T-helper 22 cell (primary cell): ENCODE data around the gene CFAP74.
"Not testable (repeated sequence)": the region's sequence is repeated elsewhere in the genome, so short reads cannot be mapped to it uniquely, and the experiment has no call there.

Source experiments
- DNase-seq: peaks from one replicate; pipeline ENCODE4 v3.0.0-alpha.2; 2020; ENCODE audit warnings: low read depth

CFAP74 gene

DNA sequence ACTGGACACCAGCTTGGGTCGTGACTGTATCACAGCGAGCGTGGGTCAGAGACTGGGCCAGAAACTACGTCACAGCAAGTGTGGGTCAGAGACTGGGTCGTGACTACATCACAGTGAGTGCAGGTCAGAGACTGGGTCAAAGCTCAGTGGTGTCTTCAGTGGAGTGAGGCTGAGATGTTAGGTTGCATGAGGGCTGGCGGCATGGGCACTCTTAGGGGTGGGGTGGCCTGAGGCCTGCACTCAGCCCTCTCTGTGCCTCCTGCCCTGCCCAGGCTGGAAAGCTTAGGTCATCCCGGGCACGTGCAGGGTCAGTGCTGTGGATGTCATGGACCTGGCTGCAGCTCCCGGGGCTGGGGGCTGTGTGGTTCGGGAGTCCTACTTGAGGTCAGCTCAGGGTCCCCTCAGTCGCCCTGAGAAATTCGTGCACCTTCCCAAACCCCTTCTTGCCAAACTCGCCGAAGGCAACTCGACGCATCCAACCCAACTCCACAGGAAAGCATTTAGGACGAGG is 19.0 kb downstream of the CFAP74 start:
- no peak for DNase-seq

DNA sequence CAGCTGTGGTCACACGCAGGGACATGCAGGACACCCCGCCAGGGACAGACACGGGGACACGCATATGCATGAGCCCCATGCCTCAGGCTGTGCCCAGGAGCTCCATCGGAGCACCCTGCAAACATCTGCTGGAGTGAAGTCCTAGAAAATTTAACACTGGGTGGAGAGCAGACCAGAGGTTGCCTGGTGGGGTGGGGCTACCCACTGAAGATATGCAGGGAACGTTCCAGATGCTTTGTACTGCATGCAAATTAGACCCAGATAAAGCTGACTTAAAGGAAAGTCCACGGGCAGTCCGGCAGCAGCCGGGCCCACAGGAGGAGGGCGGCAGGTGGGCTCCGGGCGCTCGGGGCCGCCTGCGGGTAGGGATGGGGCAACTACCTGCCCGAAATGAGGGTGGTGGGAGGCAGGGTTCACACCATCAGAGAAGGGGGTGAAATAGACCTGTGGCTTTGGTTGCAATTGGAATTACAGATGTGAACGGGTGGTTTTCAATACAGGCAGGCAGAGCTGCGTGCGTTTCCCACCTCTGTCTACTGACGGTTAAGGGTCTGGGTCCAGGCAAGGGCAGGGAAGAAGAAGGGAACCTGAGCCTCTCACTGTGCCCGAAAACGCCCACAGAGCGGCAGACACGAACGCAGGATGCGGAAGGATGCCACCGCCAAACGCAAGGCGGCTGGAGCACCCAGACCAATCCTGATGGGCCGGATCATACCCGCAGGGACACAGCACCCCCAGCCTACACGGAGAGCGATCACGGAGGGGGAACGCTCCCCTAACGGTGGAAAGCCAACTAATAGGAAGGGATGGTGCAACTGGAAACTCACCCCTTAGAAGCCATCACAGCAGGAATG is 21.0 kb downstream of the CFAP74 start:
- no peak for DNase-seq

DNA sequence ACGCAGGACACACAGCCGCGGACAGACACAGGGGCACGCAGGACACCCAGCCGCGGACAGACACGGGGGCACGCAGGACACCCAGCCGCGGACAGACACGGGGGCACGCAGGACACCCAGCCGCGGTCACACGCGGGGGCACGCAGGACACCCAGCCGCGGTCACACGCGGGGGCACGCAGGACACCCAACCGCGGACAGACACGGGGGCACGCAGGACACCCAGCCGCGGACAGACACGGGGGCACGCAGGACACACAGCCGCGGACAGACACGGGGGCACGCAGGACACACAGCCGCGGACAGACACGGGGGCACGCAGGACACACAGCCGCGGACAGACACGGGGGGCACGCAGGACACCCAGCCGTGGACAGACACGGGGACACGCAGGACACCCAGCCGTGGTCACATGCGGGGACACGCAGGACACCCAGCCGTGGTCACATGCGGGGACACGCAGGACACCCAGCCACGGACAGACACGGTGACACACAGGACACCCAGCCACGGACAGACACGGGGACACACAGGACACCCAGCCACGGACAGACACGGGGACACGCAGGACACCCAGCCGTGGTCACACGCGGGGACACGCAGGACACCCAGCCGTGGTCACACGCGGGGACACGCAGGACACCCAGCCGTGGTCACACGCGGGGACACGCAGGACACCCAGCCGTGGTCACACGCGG is 21.8 kb downstream of the CFAP74 start:
- DNase-seq = not testable (repeated sequence)

DNA sequence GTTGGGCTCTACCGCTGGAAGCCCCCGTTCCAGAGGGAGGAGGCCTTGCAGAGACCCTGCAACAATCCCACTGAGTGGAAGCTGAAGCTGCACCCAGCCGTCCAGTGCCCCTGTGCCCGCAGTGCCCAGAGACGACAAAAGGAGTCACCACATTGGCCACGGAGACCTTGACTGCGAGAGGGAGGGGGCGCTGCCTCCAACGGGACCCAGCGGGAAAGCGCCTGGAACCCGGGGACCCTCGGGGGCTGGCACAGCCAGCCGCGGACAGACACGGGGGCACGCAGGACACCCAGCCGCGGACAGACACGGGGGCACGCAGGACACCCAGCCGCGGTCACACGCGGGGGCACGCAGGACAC is 22.5 kb downstream of the CFAP74 start:
- DNase-seq = no peak

DNA sequence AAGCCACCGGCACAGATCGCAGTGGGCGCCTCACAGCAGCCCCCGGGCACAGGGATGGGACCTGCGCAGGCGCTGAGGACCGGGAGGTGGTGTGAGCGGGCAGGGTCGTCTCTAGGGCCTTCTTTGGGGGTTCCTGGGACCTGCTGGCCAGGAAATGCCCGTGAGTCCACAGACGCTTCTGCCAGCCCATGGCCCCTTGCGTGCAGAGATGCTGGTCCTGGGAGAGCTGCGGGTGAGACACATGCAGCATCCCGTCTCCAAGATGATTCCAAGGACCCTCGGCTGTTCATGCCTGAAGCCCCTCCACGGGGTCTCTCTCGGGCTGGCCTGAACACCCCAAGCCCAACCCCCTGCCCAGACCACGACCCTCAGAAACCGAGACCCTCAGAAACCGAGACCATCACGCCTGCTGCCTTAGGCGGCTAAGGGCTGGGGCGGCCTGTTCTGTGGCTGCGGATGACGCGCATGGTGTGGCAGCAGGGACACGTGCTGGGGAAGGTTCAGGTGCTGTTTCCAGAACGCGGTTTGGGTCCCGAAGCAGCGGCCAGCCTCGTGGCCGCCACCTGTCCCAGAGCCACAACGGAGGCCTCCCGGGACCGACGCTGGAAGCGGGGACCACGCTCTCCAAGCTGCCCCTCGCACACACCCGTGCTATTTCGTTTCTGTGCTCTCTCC is 23.0 kb downstream of the CFAP74 start:
- DNase-seq = no peak

DNA sequence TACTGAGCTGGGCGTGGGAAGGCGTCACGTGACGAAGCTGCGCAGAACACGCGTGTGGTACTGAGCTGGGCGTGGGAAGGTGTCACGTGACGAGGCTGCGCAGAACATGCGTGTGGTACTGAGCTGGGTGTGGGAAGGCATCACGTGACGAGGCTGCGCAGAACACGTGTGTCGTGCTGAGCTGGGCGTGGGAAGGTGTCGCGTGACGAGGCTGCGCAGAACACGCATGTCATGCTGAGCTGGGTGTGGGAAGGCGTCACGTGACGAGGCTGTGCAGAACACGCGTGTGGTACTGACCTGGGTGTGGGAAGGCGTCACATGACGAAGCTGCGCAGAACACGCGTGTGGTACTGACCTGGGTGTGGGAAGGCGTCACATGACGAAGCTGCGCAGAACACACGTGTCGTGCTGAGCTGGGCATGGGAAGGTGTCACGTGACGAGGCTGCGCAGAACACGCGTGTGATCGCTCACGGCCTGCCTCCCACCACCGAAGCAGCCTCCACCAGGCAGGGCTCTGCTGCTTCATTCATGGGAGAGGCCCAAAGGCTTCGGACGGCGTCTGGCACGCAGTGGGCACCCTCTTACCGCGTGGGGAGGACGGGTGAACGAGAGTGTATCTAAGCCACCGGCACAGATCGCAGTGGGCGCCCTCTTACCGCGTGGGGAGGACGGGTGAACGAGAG is 24.0 kb downstream of the CFAP74 start:
- DNase-seq = no peak

DNA sequence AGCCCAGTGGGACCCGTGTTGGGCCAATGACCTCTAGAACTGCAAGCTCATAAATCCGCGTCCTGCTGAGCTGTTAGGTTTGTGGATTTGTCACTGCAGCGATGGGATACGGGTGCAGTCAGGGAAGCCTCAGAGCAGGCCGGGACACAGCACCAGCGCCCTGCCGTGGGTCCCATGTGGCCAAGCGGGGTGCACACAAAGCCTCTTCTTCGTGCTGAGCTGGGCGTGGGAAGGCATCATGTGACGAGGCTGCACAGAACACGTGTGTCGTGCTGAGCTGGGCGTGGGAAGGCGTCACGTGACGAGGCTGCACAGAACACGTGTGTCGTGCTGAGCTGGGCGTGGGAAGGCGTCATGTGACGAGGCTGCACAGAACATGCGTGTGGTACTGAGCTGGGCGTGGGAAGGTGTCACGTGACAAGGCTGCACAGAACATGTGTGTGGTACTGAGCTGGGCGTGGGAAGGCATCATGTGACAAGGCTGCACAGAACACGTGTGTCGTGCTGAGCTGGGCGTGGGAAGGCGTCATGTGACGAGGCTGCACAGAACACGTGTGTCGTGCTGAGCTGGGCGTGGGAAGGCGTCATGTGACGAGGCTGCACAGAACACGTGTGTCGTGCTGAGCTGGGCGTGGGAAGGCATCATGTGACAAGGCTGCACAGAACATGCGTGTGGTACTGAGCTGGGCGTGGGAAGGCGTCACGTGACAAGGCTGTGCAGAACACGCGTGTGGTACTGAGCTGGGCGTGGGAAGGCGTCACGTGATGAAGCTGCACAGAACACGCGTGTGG is 24.7 kb downstream of the CFAP74 start:
- DNase-seq = not testable (repeated sequence)

DNA sequence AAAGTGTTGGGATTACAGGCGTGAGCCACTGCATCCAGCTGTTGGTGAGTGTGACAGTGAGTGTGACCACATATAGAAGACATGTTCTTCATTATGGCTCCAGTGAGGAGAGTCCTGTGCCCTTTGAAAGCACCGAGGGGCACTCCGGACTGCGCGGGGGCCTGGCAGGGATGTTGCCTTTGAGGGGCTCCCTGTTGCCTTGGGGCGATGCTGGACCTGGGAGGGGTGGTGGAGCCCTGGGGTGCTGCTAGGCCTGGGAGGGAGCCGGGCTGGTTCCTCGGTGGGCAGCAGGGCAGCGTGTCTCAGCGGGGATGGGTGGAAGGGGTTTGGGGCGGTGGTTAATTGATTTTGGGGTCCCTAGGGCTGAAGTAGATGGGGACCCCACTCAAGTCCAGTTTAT is 25.5 kb downstream of the CFAP74 start:
- DNase-seq = no peak

DNA sequence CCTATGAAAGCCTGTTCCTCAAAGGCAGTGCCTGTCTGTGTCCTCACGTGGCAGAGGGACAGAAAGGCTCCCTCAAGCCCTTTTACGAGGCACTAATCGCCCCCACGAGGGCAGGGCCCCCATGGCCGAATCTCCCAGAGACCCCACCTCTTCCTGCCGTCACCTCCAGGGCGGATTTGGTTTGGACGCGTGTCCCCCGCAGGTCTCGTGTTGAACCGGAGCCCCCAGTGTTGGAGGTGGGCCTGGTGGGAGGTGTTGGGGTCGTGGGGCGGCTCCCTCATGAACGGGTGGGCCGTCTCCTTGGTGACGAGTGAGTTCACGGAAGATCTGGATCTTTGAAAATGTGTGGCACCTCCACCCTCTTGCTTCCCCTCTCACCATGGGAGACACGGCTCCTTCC is 27.6 kb downstream of the CFAP74 start:
- DNase-seq = no peak

DNA sequence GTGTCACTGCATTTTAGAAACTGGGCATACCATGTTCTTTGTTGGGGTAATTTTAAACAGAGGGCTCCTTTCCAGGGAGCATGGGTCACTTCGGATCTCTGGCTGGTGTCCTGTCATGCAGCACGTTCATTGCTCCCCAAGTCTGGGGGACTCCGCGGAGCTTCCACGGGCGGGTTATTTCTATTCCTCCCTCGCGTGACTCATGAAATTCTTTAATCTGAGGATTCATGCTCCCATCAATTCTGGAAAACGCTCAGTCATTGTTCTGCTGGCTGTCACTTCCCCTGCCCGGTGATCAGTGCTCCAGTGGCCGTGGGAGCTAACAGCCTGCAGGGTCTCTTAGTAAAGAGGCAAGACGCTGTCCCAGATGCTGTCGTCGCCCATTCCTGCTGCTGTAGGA is 28.1 kb downstream of the CFAP74 start:
- DNase-seq = no peak

DNA sequence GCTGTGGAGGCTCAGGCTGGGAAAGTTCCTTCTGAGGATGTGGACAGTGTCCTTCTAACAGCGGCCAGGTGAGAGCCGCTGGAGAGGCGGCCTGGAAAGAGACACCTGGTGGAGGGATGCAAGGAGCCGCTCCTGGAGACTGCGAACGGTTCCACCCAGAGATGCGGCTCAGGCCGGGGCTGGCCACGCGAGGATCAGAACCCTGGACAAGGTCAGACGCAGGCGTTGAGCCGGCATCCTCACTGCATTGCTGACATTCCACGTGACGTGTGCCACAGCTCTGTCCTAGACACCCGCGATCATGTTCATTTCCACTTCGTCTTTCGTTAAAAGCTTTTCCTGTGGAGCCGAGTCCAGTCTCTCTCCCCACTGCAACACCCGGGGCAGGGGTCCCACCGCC is 28.8 kb downstream of the CFAP74 start:
- no peak for DNase-seq

DNA sequence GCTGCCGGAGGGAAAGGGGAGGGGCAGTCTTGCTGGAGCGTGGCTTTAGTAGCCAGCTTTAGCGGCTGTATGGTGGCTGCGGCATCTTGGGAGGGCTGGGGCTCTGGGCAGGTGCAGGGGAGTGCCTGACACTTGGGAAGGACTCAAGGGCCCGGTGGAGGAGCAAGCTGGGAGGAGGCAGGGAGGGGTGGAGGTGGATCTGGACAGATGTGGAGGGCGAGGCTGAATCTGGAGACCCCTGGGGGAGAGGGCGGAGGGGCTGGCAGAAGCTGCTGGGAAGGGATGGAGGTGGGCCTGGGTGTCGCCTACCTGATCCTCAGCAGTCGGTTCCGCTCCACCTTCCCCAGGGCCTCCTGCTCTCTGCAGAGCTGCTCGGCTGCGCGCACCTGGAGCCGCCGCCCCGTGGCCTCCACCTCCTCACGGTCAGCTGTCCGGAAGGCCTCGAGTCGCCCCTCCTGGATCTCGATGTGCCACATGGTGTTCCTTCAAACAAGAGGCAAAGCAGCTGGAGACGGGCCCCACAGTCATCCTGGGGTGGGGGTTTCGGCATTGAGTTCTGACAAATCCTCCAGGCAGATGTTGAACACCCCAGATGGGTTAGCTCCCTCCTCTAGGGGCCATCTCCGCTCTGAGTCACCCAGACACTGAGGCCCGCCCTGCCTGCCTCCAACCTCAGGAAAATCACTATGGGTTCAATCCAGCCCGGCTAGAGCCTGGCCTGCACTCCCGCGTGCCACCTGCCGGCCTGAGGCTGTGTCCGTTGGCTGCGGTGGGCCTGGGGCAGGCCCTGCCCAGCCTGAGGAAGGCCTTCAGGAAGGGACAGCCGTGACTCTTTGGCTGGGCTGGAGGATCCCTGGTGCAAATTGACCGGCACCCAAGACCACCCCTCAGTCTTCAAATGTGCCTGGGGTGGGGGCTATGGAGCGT is 29.6 kb downstream of the CFAP74 start:
- DNase-seq = no peak

DNA sequence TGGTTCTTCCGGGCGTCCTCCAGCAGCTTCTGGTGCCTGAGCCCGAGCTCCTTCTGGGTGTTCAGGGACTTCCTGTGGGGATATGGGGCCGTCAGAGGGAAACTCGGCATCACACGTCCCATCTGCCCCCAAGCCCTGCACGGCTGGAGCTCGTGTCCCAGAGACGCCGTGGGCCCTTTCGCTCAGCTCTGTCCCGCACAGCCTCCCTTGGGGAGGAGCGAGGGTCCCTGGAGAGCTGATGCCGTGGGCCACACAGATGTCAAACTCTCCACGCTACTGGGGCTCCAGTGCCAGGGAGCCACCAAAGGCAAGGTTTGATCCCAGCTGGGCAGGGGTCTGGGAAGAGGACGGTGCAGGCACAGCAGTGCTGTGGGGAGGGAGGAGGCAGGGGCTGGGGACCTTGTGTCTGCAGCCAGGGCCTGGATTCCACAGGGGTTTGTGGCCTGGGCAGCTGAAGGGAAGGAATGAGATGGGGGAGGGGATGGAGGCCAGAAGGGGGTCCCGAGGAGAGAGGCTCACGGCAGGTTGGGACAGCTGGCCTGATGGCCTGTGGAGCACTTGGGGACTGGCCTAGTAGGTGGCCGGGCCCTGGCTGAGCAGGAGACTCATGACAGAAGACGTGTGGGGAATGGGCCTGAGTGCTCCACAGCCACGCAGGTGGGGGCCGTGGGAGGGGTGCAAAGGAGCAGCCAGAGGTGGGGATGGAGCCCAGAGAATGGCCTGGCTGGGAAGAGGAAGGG is 30.4 kb downstream of the CFAP74 start:
- DNase-seq = no peak

DNA sequence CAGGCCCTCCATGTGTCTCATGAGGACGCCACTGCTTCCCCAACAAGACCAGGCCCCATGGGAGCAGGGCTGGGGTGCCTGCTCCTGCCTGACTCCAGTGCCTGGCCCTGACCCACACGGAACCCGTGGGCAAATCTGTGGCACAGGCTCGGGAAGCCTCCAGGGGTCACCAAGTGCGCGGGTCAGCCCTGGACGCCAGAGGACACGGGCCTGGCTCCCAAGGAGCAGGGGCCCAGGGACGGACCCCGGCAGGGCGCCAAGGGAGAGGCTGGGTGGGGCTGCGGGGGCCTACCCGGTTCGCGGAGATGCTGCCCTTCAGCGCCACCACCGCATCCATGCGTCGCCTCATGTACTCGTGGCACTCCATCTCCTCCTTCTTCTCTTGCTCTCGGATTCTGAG is 31.9 kb downstream of the CFAP74 start:
- DNase-seq = no peak

DNA sequence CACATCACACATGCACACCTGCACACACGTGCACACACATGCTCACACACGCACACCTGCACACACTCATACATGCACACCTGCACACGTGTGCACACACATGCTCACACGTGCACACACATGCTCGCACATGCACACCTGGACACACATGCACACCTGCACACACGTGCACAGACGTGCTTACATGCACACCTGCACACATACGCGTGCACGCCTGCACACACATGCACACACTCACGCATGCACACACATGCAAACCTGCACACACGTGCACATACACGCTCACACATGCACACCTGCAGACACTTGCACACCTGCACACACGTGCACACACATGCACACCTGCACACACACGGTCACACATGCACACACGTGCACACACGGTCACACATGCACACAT is 32.6 kb downstream of the CFAP74 start:
- no peak for DNase-seq

DNA sequence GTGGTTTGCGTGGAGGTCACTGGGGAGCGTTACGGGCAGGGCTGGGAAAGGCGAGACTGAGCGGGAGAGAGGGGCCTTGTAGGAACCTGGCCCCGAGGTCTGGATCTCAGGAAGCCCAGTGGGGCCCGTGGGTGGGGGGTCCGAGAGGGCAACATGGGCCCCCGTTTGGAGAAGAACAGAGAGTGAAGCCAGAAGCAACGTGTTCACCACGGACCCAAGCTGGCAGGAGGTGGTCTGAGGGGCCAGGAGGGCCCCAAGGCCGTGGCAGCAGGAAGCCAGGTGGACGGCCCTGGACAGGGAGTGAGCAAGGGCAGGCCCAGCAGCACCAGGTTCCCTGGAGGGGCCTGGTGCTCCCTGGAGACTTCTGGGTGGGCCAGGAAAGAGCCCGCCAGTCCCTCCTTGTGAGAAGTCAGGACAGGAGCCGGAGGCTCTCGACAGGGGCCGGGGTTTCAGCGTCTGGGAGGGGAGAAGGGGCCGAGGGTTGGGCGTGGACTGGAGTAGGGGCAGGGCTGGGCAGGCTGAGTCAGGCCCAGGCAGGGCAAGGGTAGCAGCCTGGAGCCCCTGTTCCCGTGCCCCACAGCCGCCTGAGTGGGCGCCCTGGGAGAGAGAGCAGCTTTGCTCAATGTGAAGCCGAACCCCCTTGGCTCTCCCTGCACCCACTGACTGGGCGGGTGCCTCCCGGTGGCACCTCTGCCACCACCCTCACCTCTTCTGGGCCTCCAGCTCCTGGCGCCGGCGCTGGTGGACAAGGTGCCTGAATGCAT is 33.5 kb downstream of the CFAP74 start:
- DNase-seq = no peak

DNA sequence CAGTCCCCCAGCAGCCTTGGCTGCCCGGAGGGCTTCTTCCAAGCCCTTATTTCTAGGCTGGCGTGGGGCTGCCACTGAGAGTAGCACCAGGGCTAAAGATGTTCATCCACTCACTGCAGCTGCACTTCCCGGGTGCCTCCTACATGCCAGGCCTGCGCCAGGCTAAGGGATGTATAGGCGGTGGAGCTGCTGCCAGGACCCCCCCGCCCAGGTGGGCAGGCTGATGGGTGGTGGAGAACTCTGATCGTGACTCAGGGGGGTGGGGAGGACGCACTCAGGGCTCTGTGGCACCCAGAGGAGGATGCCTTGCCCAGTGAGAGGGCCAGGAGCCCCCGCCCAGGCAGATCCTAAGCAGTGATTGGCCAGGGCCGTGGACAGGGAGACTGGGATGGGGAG is 34.1 kb downstream of the CFAP74 start:
- no peak for DNase-seq

DNA sequence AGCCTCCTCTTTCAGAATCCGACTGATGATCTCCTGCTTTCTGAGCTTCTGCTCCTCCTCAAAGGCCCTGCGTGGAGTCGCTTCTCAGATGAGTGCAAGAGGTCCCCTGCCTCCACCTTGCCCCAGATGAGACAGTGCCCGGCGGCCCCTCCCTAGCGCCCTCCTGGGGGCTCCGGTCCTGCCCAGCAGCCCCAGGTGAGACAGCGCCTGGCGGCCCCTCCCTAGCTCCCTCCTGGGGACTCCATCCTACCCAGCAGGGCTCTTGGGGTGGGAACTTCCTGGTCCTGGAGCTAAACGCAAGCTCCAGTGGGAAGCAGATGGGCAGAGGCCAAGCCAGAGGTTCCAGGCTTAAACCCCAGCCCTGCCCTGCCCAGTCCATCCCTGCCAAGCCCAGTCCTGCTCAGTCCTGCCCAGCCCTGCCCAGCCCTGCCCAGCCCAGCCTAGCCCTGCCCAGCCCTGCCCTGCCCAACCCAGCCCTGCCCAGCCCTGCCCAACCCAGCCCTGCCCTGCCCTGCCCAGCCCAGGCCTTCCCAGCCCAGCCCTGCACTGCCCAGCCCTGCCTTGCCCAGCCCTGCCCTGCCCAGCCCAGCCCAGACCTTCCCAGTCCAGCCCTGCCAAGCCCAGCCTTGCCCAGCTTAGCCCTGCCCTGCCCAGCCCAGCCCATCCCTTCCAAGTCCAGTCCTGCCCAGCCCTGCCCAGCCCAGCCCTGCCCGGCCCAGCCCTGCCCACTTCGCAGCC is 34.6 kb downstream of the CFAP74 start:
- DNase-seq = no peak
